HG03108 (cell line): ENCODE measurements around the gene NHEJ1.

Experiments used
- ATAC-seq: cut with Tn5 transposase; IDR thresholded peaks from one replicate; pipeline ENCODE4 v1.9.1; 2021; ENCODE audit warnings: moderate library complexity; ENCODE audit not compliant: unreplicated experiment

Gene NHEJ1

DNA sequence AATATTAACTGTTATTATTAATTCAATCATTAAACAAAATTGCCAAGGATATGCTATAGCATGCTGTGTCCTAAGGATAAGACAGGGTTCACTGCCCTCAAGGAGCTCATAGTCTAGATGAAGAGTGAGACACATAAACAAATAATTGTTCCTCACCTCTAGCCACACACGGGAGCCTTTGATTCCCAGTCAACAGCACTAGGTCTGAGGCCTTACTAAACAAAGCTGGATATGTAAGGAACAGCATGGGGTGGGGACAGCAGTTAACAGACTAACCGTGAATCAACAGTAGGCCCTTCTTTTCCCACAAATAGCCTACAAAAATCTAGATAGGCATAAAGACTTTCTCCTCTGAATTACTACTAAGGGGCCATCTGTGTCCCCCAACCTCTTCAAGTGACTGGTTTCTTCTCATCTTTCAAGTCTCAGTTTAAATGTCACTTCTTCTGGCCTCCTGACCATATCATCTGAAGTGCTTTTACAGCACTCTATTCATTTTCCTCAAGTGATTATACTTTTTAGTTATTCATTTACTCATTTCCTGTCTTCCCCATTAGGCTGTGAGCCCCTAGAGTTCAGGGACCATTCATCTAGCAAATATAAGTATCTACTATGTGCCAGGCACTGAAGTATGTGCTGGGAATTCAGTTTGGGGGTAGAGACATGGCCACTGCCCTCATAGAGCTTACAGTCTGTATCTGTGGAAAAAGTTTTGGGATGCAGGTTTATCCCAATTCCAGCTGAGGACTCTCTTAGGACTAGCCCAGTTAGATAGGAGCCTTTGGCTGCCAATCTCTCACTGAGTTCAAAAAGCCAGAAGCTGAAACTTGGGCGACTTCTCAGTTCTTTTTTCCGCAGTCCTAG is 69.9 kb downstream of the NHEJ1 start:
- no peak for ATAC-seq

DNA sequence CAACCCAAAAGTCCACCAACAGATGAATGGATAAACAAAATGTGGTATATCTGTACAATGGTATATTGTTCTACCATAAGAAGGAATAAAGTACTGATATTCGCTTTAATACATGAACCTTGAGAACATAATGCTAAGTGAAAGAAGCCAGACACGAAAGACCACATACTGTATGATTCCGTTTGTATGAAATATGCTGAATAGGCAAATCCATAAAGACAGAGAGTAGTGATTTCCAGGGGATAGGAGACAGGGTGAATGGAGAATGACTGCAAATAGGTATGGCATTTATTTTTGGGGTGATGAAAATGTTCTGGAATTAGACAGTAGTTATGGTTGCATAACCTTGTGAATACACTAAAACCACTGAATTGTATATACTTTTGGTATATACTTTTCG is 71.3 kb downstream of the NHEJ1 start:
- no peak for ATAC-seq

DNA sequence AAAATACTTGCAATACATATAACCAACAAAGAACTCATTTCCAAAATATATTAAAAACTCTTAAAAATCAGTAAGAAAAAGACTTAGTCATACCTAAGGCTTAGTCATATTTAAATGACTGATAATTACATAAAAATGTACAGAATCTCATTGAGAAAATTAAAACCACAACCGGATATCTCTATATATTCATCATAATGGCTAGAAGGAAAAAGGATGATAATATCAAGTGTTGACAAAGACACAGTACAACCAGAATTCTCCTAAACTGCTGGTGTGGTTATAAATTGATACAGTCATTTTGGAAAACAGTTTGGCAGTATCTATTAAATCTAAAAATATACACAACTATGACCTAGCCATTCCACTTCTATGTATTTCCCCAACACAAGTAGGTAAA is 72.8 kb downstream of the NHEJ1 start:
- ATAC-seq: no peak

DNA sequence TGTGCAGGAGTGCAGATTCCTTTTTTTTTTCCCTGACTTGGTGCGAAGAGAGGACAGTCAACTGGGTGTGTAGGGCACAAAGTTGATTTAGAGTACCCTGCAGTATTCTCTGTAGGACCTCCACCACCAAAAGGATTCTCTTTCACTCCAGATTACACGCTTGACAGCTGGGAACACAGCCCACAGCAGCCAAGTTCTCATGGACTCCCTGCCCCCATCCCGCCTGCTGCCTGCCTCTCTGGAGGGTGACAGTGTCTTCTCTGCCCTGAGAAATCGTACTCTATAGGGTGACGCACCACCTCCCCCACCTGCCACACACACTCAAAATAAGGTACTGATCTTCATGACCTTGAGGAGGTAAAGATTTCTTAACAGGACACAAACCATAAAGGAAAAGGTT is 73.3 kb downstream of the NHEJ1 start:
- ATAC-seq: no peak

DNA sequence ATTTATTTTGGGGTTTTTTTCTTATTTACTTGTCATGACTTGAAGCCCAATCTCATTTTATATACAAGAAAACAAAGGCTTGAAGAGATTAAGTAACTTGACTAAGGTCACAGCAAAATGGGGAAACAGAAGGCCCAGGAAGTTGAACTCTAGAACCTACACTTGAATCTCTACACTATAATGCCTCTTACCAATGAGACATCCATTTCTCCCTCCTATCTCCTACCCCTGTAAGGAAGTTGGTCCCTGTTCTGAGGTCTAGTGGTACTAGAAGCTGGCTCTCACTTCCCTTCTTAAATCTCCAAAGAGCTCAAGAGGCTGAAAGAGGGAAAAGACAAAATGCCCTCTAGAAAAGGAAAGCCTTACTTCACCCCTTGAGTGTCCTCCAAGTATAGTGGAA is 74.4 kb downstream of the NHEJ1 start:
- ATAC-seq: no peak

DNA sequence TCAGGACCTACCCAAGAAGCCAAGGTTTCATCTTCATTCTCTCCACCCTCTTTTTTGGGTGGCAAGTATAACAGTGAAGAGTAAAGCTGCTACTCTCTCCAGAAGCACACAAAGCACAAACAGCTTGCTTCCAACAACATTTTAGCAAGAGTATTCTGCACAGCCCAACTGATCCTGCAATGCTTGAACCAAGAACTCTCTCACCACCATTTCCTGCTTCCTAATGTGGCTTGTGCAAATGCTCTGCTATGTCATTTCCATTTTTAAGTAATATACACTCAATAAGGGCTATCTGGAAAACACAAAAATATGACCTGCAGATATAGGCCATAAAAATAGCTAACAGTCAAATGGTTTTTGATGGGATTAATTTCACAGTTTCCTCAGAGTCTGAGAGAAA is 75.8 kb downstream of the NHEJ1 start:
- ATAC-seq: no peak

DNA sequence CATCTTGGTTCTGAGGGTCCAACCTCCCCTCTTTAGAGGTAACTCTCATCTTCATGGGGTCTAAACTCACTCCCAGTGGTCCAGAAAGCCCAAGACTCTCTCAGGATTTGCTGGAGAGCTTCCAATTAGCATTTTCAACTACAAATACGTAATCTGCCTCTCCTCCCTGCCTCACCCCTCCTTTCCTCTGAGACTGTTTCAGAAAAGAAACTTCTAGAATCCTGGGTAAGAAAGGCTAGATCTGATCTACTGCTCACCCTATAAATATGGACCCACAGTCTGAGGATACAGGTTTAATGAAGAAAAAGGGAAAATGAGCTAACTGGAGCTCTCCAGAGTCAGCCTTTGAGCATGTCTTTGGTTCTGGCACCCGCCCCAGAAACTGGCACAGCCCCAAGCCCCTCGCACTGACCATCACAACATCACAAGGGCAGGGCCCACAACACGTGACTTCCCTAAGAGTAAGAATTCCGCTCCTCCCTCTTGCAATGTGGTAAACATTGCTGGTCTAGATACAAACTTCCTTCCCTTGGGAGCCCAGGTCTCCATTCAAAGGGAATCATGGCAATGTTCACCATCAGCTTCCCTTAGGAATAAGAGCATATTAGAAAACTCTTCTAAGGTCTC is 78.2 kb downstream of the NHEJ1 start:
- ATAC-seq: no peak

DNA sequence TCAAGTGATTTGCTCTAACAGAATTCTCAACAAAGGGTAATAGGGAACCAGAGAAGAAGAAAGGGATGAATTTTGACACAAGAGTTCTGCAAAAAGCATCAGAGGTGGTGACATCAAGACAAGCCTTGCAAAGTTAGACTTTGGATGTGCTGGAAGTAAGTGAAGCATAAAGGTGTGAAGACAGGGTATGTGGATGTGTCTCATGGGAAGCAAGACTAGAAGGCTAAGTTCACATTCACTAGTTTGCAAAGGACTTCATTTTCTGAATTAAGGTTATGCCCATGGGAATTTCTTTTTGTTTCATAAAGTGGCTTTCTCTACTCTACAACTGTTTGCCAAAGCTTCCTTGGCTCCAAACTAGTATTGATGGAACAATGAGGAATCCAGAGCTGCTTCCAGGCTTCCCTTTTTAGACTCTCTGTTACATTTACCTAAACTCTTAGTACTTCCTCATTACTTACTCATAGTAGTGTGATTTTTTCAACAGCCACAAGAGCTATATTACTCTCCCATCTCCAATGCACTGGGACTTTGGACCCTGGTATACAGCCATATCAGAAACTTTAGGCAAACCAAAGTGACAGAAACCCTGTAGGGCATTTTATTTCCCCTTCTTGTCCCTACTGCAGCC is 78.8 kb downstream of the NHEJ1 start:
- no peak for ATAC-seq

DNA sequence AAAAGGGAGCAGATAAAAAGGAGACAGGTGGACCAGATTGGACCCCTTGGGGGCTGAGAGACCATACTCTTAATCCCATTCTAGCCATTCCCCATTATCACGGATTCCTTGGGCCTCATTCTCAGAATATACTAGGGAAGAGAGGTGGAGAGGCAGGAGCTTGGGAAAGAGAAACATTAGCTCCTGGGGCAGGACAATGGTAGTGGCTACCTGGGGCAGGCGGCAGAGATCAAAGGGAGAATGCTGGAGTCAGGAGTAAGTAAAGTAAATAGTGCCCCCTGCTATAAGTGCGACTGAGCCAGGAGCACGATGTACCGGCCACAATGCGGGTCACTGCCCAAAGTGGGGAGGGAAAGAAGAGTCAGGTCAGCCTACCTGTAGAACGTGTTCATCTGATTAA is 79.5 kb downstream of the NHEJ1 start:
- ATAC-seq: no peak

DNA sequence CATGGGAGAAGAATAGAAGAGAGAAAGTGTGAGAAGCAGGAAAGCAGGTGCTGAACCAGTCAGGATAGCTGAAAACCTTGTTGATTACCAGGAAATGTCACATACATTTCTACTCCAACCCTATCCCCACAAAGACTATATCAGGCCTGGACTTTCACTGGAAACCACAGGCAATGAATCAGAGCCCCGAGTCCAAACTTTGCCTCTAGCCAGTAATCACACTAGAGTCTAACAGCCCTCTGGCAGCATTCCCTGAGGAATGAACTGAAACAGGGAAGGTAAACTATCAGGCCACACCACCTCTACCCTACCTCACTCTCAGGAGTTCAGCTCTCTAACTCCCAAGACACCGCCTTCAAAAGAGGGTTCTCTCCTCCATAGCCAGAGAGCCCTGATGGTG is 81.2 kb downstream of the NHEJ1 start:
- ATAC-seq: no peak

DNA sequence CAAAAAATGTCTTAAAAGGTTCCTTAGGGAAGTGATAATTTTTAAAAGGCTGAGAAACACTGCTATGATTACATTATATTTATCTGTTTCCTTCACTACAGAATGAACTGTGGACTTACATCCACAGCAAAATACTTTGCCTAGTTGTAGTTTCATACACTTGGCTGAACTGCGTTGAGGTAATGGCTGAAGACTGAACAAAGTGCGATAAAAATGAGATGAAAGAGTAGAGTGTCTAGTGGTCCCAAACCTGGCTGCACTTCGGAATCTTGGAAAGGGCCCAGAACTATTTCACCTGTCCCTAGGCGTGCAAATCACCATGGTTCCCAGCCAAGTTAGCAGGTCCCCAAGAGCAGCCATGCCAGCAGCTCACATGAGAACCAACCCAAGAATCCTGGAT is 81.7 kb downstream of the NHEJ1 start:
- ATAC-seq: no peak

DNA sequence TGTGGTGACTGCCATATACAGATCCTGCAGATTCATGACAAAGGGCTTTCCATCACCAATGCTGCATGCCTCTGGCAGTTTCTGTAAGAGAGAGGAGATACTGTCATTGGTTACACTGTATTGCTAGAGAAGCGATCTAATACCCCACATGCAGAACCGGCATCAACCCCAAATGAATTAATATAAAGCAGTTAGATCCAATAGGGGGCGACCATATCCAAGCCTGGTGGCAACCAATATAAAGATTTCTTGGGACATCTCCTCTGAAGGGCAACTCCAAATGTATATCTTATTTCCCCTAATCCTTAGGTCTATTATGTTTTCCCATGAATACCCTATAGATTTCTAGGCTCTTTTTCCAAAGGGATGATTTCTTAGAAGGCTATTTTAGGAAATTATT is 82.5 kb downstream of the NHEJ1 start:
- ATAC-seq: no peak

DNA sequence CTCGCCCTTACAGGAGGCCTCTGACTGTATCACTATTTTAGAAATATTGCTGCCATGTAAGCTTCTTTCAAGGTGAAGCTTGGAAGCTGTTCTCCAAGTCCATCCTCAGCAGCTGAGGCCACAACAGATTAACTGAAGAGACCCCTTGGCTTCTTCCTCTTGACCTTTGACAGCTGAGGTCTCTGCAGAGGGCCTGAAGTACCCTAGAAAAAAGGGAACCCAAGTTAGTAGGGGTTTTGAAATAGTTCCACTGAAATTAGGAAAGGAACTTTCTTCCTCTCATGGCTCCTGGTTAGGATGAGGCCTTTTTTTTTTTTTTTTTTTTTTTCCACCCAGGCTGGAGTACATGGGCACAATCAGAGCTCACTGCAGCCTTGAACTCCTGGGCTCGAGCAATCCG is 84.4 kb downstream of the NHEJ1 start:
- ATAC-seq: no peak

DNA sequence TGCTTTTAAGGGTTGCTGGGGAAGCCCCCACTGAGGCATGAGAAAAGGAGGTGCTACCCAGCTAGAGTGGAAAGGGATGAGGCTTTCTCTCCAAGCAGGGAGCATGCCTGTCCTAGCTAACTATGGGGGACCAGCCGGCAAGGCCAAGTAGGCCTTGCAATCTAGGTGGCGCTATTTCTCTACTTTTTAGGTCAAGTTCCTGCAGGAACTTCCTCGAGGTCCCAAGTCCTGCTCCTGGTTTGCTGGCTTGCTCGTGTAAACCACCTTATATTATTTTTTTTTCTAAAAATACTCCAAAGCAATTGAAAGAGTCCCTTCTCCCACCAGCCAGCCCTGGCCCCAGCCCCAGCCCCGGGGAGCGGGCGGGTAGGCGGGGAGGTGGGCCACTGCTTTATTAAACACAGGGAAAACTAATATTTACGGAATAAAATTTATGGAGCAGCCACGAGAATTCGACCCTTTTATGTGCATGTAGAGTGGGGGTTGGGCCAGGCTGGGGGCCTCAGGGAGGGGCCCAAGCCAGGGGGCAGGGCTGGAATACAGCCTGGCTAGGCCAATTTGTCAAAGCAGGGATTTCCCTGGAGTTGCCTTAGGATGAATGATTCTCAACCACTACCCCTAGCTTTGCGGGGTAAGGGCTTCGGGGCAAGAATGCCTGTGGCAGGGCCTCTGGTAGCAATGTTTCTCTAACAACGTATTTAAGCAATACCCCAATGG is 87.0 kb downstream of the NHEJ1 start:
- no peak for ATAC-seq

DNA sequence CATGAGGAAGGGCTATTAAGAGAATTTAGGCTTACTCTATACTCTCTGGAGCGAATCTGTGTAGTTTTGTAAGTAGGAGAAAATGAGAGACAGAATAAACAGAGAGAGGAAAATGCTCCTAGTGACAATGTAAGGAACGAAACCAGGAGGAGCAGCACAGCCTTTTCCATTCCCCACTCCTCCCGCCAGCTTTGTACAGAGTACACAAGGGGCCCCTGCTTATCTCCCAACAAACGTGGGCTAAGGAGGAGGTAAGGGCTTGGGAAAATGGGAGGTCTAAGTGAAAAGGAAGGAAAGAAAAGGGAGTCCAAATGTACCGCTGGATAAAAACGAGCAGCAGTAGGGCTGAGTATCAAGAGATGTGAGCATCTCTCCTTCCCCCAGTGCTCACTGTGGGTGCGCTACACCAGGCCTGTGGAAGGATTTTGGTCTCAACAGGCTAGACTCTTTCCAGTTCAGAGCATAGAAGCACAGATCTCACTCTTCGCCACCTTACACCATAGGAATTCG is 87.8 kb downstream of the NHEJ1 start:
- ATAC-seq: no peak

DNA sequence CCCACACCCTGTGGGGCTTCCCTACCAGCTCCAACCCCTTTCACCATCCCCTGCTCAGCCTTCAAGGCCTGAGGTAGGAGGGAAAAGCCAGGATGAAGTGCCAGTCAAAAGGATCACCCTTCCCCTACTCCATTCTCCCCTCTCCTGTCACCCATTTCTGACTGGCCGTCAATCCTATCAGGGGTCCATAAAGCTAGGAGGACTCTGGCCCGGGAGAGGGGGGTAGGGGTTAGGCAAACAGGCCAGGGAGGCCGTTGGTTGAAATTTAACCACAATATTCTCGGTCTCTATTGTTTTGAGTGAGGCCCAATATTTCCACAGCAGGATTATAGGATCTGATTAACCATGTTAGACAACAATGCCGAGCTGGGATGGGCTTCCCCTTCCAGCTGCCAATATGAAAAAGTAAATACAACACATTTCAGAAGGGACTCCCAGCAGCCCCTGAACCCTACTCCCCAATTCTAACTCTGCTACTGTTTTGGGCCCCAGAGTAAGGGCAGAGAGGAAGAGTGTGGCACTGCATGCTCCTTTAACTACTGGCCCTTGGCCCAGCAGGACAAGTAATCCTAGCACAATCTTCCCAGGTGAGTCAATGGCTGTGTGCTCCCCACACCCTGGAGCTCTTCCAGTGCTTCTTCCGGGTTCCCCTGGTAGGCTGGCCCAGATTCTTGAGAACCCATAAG is 89.3 kb downstream of the NHEJ1 start:
- ATAC-seq: no peak

DNA sequence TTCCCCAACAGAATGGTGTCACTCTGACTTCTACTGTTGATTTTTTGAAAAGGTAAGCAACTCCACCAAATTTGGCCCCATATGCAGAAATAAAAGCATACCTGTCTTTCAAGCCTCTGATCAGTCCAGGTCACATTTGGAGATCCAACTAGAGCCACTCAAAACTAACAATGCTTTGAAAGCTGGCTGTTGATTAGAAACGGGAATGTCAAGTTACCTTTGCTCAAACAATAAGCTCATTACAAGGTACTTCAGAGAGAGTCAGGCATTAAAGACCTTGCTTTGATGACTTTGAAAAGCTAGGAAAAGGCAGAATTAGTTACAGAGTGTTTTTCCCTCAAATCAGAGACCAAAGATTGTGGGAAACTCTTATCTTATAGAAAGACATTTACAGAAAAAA is 95.1 kb downstream of the NHEJ1 start:
- ATAC-seq: no peak

DNA sequence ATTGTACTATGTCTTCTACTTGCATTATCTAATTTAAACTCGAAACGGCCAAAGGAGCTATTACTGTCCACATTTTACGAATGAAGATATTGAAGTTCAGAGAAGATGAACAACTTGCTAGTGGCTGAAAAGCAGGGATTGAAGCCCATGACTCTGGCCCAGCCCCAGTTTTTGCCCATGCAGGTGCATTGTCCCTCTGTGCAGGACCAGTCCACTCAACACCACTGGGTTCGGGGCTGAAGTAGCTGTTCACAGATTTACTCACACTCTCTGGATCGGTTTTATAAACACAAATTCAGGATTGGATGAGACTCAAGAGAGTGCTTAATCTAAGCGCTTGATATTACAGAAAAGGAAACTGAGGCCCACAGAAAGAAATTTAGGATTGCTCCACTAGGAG is 98.5 kb downstream of the NHEJ1 start:
- ATAC-seq: no peak

DNA sequence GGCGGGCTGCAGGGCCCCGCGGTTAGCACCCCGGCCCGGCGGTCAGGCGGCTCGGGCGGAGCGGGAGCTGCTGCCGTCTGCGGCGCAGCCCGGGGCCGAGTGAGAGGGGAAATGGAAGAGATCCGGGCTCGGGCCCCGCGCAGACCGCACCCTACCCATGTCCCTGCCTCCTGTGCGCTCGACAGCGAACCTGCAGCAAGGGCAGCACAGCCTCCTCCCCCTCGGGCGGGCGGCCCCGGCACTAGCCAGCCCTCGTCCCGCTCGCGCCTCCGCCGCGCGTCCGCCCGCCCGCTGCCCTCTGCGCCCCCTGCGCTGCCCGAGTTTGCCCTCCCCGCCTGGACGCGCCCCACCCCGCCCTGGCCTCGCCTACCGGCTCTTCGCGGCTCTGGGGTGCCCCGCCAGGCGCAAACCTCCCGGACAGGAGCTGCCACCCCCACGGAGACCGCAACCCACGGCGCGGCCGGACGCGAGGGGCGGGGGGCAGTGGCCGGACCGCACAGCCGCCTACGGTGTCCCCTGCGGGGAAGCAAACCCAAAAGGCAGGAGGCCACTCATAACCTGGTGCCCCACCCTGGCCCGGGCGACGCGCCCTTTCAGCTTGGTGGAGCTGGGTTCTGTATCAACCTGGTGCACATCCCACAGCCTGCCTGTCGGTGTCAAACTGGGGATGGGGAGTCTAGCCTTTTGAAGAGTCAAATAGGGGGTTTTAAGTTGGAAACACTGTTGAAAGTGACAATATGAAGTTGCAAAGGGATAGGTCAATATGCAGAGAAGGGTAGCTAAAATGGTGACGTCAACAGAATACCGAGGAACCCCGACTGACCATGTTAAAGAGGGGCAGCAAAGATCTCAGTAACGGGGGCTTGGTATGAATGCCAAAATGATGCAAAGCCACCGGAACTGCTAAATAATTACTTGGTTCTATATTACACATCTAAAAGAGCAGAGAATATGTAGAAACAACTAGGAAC is 99.5 kb downstream of the NHEJ1 start, which contains the start of gene IHH:
Gene IHH, minus strand, starts transcription at position 101 of the 971 bp plus-strand sequence. CDS start 454 bp downstream, outside the sequence.
- no peak for ATAC-seq
